Subcutaneous abdominal adipose tissue (tissue), 5 donors: ENCODE measurements around the gene PRR5L.
A peak's percentile ranks its signal among the peaks of the same experiment; 100 is the strongest.

Source experiments
- H3K27ac ChIP-seq: one replicate; pipeline ENCODE4 v1.7.0; 2013; ENCODE audit warnings: low read depth, mild to moderate bottlenecking, inconsistent platforms, low read length, moderate library complexity
- H3K27me3 ChIP-seq, 5 donors: one replicate each; pipeline ENCODE4 v1.7.0; 2013; ENCODE audit warnings: low read length in 5 of 5, inconsistent platforms in 1 of 5; ENCODE audit not compliant: control insufficient read depth in 5 of 5, insufficient read depth in 4 of 5
- H3K36me3 ChIP-seq, 5 donors: one replicate each; pipeline ENCODE4 v1.7.0; 2013; ENCODE audit warnings: low read length in 5 of 5; ENCODE audit not compliant: control insufficient read depth in 5 of 5, insufficient read depth in 5 of 5
- H3K4me1 ChIP-seq, 5 donors: one replicate each; pipeline ENCODE4 v1.7.0; 2013; ENCODE audit warnings: low read length in 5 of 5, mild to moderate bottlenecking in 3 of 5, moderate library complexity in 1 of 5; ENCODE audit not compliant: control insufficient read depth in 5 of 5, insufficient read depth in 5 of 5
- H3K4me3 ChIP-seq, 5 donors: one replicate each; pipeline ENCODE4 v1.7.0; 2013; ENCODE audit warnings: low read length in 5 of 5, low read depth in 1 of 5
- H3K9ac ChIP-seq, 5 donors: one replicate each; pipeline ENCODE4 v1.7.0; 2013; ENCODE audit warnings: low read length in 5 of 5, mild to moderate bottlenecking in 4 of 5, moderate library complexity in 3 of 5
- H3K9me3 ChIP-seq, 5 donors: one replicate each; pipeline ENCODE4 v1.7.0; 2013; ENCODE audit warnings: low read length in 5 of 5; ENCODE audit not compliant: control insufficient read depth in 5 of 5
- donor health status: healthy.
- donor health status: healthy.
- donor health status: healthy.
- donor health status: healthy.
- donor health status: healthy.

PRR5L gene

GRCh38 chr11:36441610-36442208 is 145.6 kb downstream of the PRR5L start:
- no peak overlapping the region for H3K4me3 ChIP-seq
- H3K27me3 ChIP-seq = no peaks in the 10 kb centered on the region
- no peak overlapping the region for H3K9ac ChIP-seq
- no peaks in the 10 kb centered on the region for H3K9me3 ChIP-seq
- peaks cover 0 to 4% (median 0%) of the 10 kb centered on the region in 5 donors for H3K4me1 ChIP-seq
- peaks cover 18 to 30% (median 23%) of the 10 kb centered on the region in 5 donors for H3K36me3 ChIP-seq
- no peak overlapping the region for H3K27ac ChIP-seq

- Histone ChIP-seq H3K27ac (no peak overlapping the region), H3K4me1 (peaks cover 0 to 4% (median 0%) of the 10 kb centered on the region in 5 donors), H3K36me3 (peaks cover 9 to 30% (median 18%) of the 10 kb centered on the region in 5 donors)
These were observed 147.6 kb downstream of the PRR5L start for GRCh38 chr11:36443661-36444060.

GRCh38 chr11:36446135-36446534 is 150.0 kb downstream of the PRR5L start:
- H3K27ac ChIP-seq = no peak overlapping the region
- peaks cover 3 to 29% (median 18%) of the 10 kb centered on the region in 5 donors for H3K4me1 ChIP-seq
- H3K4me3 ChIP-seq = no peak overlapping the region
- no peaks in the 10 kb centered on the region for H3K9me3 ChIP-seq
- H3K27me3 ChIP-seq = no peaks in the 10 kb centered on the region
- H3K36me3 ChIP-seq = peaks cover 0 to 28% (median 19%) of the 10 kb centered on the region in 5 donors
- H3K9ac ChIP-seq = no peak overlapping the region

More at GRCh38 chr11:36443661-36444060, 147.6 kb downstream of the PRR5L start:
- Histone ChIP-seq H3K4me3 (no peak overlapping the region), H3K27me3 (no peaks in the 10 kb centered on the region), H3K9ac (no peak overlapping the region), H3K9me3 (no peaks in the 10 kb centered on the region)

- no peak overlapping the region for H3K27ac ChIP-seq
- no peak overlapping the region for H3K9ac ChIP-seq
- no peak overlapping the region for H3K4me3 ChIP-seq
- H3K4me1 ChIP-seq = peaks cover 4 to 34% (median 22%) of the 10 kb centered on the region in 5 donors
- H3K9me3 ChIP-seq = no peaks in the 10 kb centered on the region
- H3K36me3 ChIP-seq = peaks cover 0 to 39% (median 26%) of the 10 kb centered on the region in 5 donors
- H3K27me3 ChIP-seq = no peaks in the 10 kb centered on the region
These were observed 151.4 kb downstream of the PRR5L start for GRCh38 chr11:36447514-36447913.

- Histone ChIP-seq H3K36me3 (peaks cover 0 to 40% (median 26%) of the 10 kb centered on the region in 5 donors), H3K27ac (no peak overlapping the region), H3K9me3 (no peaks in the 10 kb centered on the region), H3K9ac (no peak overlapping the region), H3K27me3 (no peaks in the 10 kb centered on the region), H3K4me3 (no peak overlapping the region), H3K4me1 (peaks cover 8 to 39% (median 27%) of the 10 kb centered on the region in 5 donors)
These were observed 151.9 kb downstream of the PRR5L start for GRCh38 chr11:36447947-36448346.

GRCh38 chr11:36449561-36450096 is 153.5 kb downstream of the PRR5L start:
- peak overlapping the region in 3 of 5 donors; percentile 13 to 54 (median 19) for H3K4me3 ChIP-seq
- H3K9ac ChIP-seq = no peak overlapping the region
- no peak overlapping the region for H3K27ac ChIP-seq
- H3K27me3 ChIP-seq = no peaks in the 10 kb centered on the region
- peaks cover 0 to 40% (median 27%) of the 10 kb centered on the region in 5 donors for H3K36me3 ChIP-seq
- no peaks in the 10 kb centered on the region for H3K9me3 ChIP-seq
- peaks cover 11 to 52% (median 39%) of the 10 kb centered on the region in 5 donors for H3K4me1 ChIP-seq

- no peaks in the 10 kb centered on the region for H3K9me3 ChIP-seq
- H3K4me3 ChIP-seq = peak overlapping the region in 3 of 5 donors; percentile 13 to 54 (median 19)
- peak overlapping the region in 1 of 5 donors; percentile 32 for H3K9ac ChIP-seq
- no peaks in the 10 kb centered on the region for H3K27me3 ChIP-seq
- peaks cover 0 to 40% (median 27%) of the 10 kb centered on the region in 5 donors for H3K36me3 ChIP-seq
- H3K27ac ChIP-seq = no peak overlapping the region
- H3K4me1 ChIP-seq = peaks cover 11 to 57% (median 44%) of the 10 kb centered on the region in 5 donors
These were observed 154.1 kb downstream of the PRR5L start for GRCh38 chr11:36450110-36450572.

GRCh38 chr11:36451045-36451444 is 155.0 kb downstream of the PRR5L start:
- H3K27ac ChIP-seq = no peak overlapping the region
- H3K9ac ChIP-seq = no peak overlapping the region
- no peaks in the 10 kb centered on the region for H3K27me3 ChIP-seq
- H3K36me3 ChIP-seq = peaks cover 0 to 40% (median 26%) of the 10 kb centered on the region in 5 donors
- H3K9me3 ChIP-seq = no peaks in the 10 kb centered on the region
- H3K4me1 ChIP-seq = peaks cover 16 to 66% (median 53%) of the 10 kb centered on the region in 5 donors
- no peak overlapping the region for H3K4me3 ChIP-seq

GRCh38 chr11:36451681-36452080 is 155.6 kb downstream of the PRR5L start:
- no peak overlapping the region for H3K4me3 ChIP-seq
- no peak overlapping the region for H3K27ac ChIP-seq
- H3K36me3 ChIP-seq = peaks cover 0 to 37% (median 20%) of the 10 kb centered on the region in 5 donors
- H3K9ac ChIP-seq = no peak overlapping the region
- no peaks in the 10 kb centered on the region for H3K9me3 ChIP-seq
- peaks cover 22 to 73% (median 59%) of the 10 kb centered on the region in 5 donors for H3K4me1 ChIP-seq
- no peaks in the 10 kb centered on the region for H3K27me3 ChIP-seq

- peak overlapping the region; percentile 56 for H3K27ac ChIP-seq
- H3K36me3 ChIP-seq = peaks cover 0 to 33% (median 14%) of the 10 kb centered on the region in 5 donors
- no peak overlapping the region for H3K9ac ChIP-seq
- H3K4me3 ChIP-seq = no peak overlapping the region
- H3K4me1 ChIP-seq = peaks cover 24 to 77% (median 63%) of the 10 kb centered on the region in 5 donors
- no peaks in the 10 kb centered on the region for H3K9me3 ChIP-seq
- no peaks in the 10 kb centered on the region for H3K27me3 ChIP-seq
These were observed 156.3 kb downstream of the PRR5L start for GRCh38 chr11:36452236-36452940.
